Vagina (tissue), 2 donors: ENCODE data around the gene ENO2. TPM values are rescaled to one million over a fixed set of nuclear protein-coding genes. Genes with fewer than 3 reads are reported as not detected.
A peak's percentile ranks its signal among the peaks of the same experiment; 100 is the strongest.

Experiments used
- DNase-seq, 2 donors: peaks; one replicate each; pipeline ENCODE4 v3.0.0-alpha.2; 2017; ENCODE audit errors: extremely low spot score in 2 of 2
- H3K27ac ChIP-seq: fragments of 200-600 bp; sonication (generic); one replicate; pipeline ENCODE4 v1.5.1; 2019
- H3K27me3 ChIP-seq: fragments of 200-600 bp; sonication (generic); one replicate; pipeline ENCODE4 v1.5.1; 2019
- H3K36me3 ChIP-seq, 2 donors: fragments of 200-600 bp; sonication (generic); one replicate each; pipeline ENCODE4 v1.5.1; 2017 to 2019
- H3K4me1 ChIP-seq: fragments of 200-600 bp; sonication (generic); one replicate; pipeline ENCODE4 v1.5.1; 2019
- H3K4me3 ChIP-seq, 2 donors: fragments of 200-600 bp; sonication (generic); 1 replicate in 1 of 2; 2 replicates in 1 of 2; pipeline ENCODE4 v1.5.1; 2016 to 2019
- H3K9me3 ChIP-seq: fragments of 200-600 bp; sonication (generic); one replicate; pipeline ENCODE4 v1.5.1; 2019
- CTCF ChIP-seq, 3 experiments: fragments of 450-650 bp in 2 of 3; fragments of 200-600 bp in 1 of 3; sonication (generic) in 1 of 3; IDR thresholded peaks; one replicate each; pipeline ENCODE4 v1.5.1; 2017 to 2019; ENCODE audit warnings: antibody characterized with exemption in 3 of 3, mild to moderate bottlenecking in 2 of 3, moderate library complexity in 2 of 3
- POLR2A ChIP-seq, 2 donors: fragments of 450-650 bp; IDR thresholded peaks; one replicate each; pipeline ENCODE4 v1.6.1; 2017; ENCODE audit warnings: antibody characterized with exemption in 2 of 2, mild to moderate bottlenecking in 2 of 2, moderate library complexity in 2 of 2
- POLR2AphosphoS5 ChIP-seq, 2 donors: sonication (generic); formaldehyde crosslinking; IDR thresholded peaks; one replicate each; pipeline ENCODE4 v1.9.0; 2017; ENCODE audit warnings: antibody characterized with exemption in 2 of 2, mild to moderate bottlenecking in 2 of 2, low read depth in 1 of 2; ENCODE audit not compliant: insufficient read depth in 1 of 2
- intact Hi-C: fragments of 100-400 bp; cut with DNase I; formaldehyde crosslinking; loops from one replicate; pipeline ENCODE4 v1.15.1; 2023
- total RNA-seq: library from RNA; depleted of rRNA; stranded (reverse); fragments of >200 nt; gene quantifications from one replicate; pipeline ENCODE4 v1.2.3, GENCODE V29; 2016

The ENO2 gene
- total RNA-seq, 1 donor from 2014 or later, result 20.1 TPM

DNA sequence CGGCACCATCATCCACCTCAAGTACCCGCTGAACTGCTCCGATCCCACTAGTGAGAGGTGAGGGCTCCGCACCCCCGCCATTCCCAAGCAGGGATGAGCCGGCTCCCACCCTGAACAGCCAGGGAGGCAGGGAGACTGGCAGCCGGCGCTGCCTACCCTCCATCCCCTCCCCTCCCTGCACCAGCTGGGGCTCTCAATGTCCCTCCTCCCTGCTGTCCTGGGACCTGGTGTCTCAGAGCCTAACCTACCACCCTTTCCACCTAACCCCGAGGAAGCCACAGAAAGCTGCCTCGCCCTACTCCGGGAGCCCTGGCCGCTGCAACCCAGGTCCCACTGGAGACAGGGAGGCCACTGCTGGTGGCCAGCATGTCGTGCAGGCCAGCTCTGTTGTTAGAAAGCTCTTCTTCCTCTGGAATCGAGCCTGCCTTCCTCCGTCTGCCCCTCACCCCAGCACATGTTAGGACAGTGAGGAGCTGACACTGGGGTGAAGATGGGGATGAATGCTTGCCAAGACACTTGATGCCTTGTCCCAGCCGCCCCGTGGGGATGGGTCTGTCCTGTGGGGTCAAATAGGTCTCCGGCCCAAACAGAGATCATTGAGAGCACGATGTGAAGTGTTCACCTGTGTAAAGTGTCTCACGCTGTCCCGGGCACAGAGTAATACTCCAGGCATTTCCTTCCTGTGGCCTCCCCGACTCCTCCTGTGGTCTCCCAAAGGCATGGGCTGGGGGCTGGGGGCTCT is 37.9 kb downstream of the ENO2 start:
- H3K27me3 ChIP-seq, result no peaks in the 10 kb centered on the region
- H3K4me1 ChIP-seq, result peaks cover 9% of the 10 kb centered on the region
- TF ChIP-seq POLR2AphosphoS5 (IDR thresholded peaks at IDR 0.05; ENCODE audit: insufficient read depth in 1 of 2, low read depth in 1 of 2), result no peak
- TF ChIP-seq CTCF (IDR thresholded peaks at IDR 0.05), result no peak
- TF ChIP-seq POLR2A (IDR thresholded peaks at IDR 0.05), result no peak
- peak overlapping the region; percentile 30 for H3K27ac ChIP-seq
- H3K4me3 ChIP-seq, result peak overlapping the region; percentile 26 to 37
- no peaks in the 10 kb centered on the region for H3K9me3 ChIP-seq
- DNase-seq, result no peak
- intact Hi-C loops, result no loop called here
- H3K36me3 ChIP-seq, result no peaks in the 10 kb centered on the region

- H3K4me3 ChIP-seq, result peak overlapping the region; percentile 26 to 37
- DNase-seq, result no peak
- TF ChIP-seq POLR2A (IDR thresholded peaks at IDR 0.05) (no peak), CTCF (IDR thresholded peaks at IDR 0.05) (no peak)
- H3K27ac ChIP-seq, result peak overlapping the region; percentile 30
- no peaks in the 10 kb centered on the region for H3K9me3 ChIP-seq
- peaks cover 9% of the 10 kb centered on the region for H3K4me1 ChIP-seq
- no peaks in the 10 kb centered on the region for H3K36me3 ChIP-seq
- intact Hi-C loops, result no loop called here
- H3K27me3 ChIP-seq, result no peaks in the 10 kb centered on the region
Measured at GRCh38 chr12:6952863-6953441, 38.6 kb downstream of the ENO2 start.

DNA sequence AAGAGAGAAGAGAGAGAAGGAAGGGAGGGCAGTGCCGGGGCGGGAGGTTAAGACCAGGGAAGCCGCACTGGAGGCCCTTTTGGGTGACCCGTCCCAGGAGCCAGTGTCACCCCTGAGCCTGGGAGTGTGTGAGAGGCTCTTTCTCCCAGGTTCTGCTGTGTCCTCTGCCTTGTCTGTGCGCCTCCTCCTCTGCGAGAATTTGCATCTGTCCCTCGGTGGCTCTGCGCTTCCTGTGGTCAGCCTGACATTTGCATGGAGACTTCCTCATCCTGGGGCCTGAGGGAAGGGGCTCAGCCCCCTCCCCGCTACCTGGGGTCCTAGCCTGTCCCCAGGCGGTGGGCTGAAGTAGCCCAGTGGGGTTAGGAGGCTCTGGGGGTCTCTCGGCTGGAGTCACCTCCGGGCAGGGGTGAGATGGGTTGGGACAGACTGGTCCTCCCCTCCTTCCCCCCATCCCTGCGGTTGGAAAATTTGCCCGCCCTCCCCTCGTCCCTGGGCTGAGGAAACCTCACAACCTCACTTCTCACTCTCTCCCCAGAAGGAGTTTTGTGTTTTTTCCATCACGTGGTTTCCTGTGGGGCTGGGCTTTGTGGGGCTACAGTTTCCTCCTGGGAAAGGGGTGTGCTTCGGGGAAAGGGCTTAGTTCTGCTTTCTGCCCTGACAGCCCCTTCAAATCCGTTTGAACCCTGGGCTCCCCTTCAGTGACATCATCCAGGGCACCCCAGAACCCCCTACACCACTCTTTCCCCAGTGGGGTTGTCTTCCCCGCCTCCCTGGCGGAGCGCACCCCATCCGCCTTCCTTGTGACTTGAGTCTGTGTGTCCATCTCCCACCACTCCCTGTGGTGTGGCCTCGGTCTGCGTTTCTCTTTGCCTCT is 39.3 kb downstream of the ENO2 start:
- peak overlapping the region in 1 of 2 donors; percentile 37 for H3K4me3 ChIP-seq
- TF ChIP-seq POLR2A (IDR thresholded peaks at IDR 0.05) (peak in 1 of 2 donors; percentile 10), POLR2AphosphoS5 (IDR thresholded peaks at IDR 0.05; ENCODE audit: insufficient read depth in 1 of 2, low read depth in 1 of 2) (peak in 1 of 2 donors; percentile 32), CTCF (IDR thresholded peaks at IDR 0.05) (no peak)
- intact Hi-C loops, result no loop called here
- peak overlapping the region; percentile 30 for H3K27ac ChIP-seq
- DNase-seq, result no peak
- no peaks in the 10 kb centered on the region for H3K9me3 ChIP-seq
- H3K36me3 ChIP-seq, result no peaks in the 10 kb centered on the region
- peaks cover 9% of the 10 kb centered on the region for H3K4me1 ChIP-seq
- no peaks in the 10 kb centered on the region for H3K27me3 ChIP-seq

GRCh38 chr12:6954316-6955107 is 40.1 kb downstream of the ENO2 start:
- Histone ChIP-seq H3K4me3 (no peak overlapping the region), H3K9me3 (no peaks in the 10 kb centered on the region), H3K36me3 (no peaks in the 10 kb centered on the region), H3K27ac (peak overlapping the region; percentile 30), H3K4me1 (peaks cover 9% of the 10 kb centered on the region), H3K27me3 (no peaks in the 10 kb centered on the region)
- intact Hi-C loops, result no loop called here
- no peak for DNase-seq
- TF ChIP-seq POLR2AphosphoS5 (IDR thresholded peaks at IDR 0.05; ENCODE audit: insufficient read depth in 1 of 2, low read depth in 1 of 2) (no peak), POLR2A (IDR thresholded peaks at IDR 0.05) (no peak), CTCF (IDR thresholded peaks at IDR 0.05) (no peak)
